IPS DF 19.7 (cell line): ENCODE data around the gene CTSV.
"Not testable (repeated sequence)": the region's sequence is repeated elsewhere in the genome, so short reads cannot be mapped to it uniquely, and the experiment has no call there.

Source experiments
- DNase-seq: peaks from one replicate; pipeline ENCODE4 v3.0.0-alpha.2; 2013; ENCODE audit warnings: low read depth, low spot score

CTSV gene

GRCh38 chr9:97041898-97042297 lies 3.0 kb upstream of the CTSV start:
- DNase-seq, result no peak

- peak; percentile 54 for DNase-seq
Measured at GRCh38 chr9:97039514-97039860, 545 bp upstream of the CTSV start.

GRCh38 chr9:97023505-97023904 lies 15.4 kb downstream of the CTSV start:
- not testable (repeated sequence) for DNase-seq

- not testable (repeated sequence) for DNase-seq
Measured at GRCh38 chr9:97013151-97014132, 25.5 kb downstream of the CTSV start.

GRCh38 chr9:97012617-97013016 lies 26.3 kb downstream of the CTSV start:
- not testable (repeated sequence) for DNase-seq

- DNase-seq, result not testable (repeated sequence)
Measured at GRCh38 chr9:97002195-97002594, 36.7 kb downstream of the CTSV start.

- DNase-seq, result not testable (repeated sequence)
Measured at GRCh38 chr9:97001338-97001737, 37.6 kb downstream of the CTSV start.

GRCh38 chr9:97000139-97000787 lies 38.7 kb downstream of the CTSV start:
- not testable (repeated sequence) for DNase-seq

GRCh38 chr9:96999733-97000132 lies 39.2 kb downstream of the CTSV start:
- DNase-seq, result not testable (repeated sequence)

- DNase-seq, result not testable (repeated sequence)
Measured at GRCh38 chr9:96997009-96997701, 41.8 kb downstream of the CTSV start.

GRCh38 chr9:96994531-96995016 lies 44.4 kb downstream of the CTSV start:
- not testable (repeated sequence) for DNase-seq

GRCh38 chr9:96992303-96992702 lies 46.6 kb downstream of the CTSV start:
- not testable (repeated sequence) for DNase-seq

GRCh38 chr9:96989747-96990318 lies 49.1 kb downstream of the CTSV start:
- not testable (repeated sequence) for DNase-seq

GRCh38 chr9:96984887-96985286 lies 54.1 kb downstream of the CTSV start:
- DNase-seq, result not testable (repeated sequence)

GRCh38 chr9:96984139-96984538 lies 54.8 kb downstream of the CTSV start:
- DNase-seq, result not testable (repeated sequence)

- not testable (repeated sequence) for DNase-seq
Measured at GRCh38 chr9:96983496-96984122, 55.3 kb downstream of the CTSV start.
